PC-9 (cell line): Measurements from ENCODE around the gene MYMX.
A peak's percentile ranks its signal among the peaks of the same experiment; 100 is the strongest.

Experiments used
- EZH2 ChIP-seq: fragments of 200-600 bp; sonication (generic); IDR thresholded peaks from 2 replicates; pipeline ENCODE4 v1.8.0; 2017; ENCODE audit warnings: antibody characterized with exemption, low read depth
- TF ChIP-seq, protein P1 (sequence below): fragments of 200-600 bp; sonication (generic); conservative IDR thresholded peaks from 2 replicates; pipeline ENCODE4 v1.6.1; 2017; ENCODE audit warnings: mixed run types, antibody characterized with exemption, mild to moderate bottlenecking, moderate library complexity

DNA sequence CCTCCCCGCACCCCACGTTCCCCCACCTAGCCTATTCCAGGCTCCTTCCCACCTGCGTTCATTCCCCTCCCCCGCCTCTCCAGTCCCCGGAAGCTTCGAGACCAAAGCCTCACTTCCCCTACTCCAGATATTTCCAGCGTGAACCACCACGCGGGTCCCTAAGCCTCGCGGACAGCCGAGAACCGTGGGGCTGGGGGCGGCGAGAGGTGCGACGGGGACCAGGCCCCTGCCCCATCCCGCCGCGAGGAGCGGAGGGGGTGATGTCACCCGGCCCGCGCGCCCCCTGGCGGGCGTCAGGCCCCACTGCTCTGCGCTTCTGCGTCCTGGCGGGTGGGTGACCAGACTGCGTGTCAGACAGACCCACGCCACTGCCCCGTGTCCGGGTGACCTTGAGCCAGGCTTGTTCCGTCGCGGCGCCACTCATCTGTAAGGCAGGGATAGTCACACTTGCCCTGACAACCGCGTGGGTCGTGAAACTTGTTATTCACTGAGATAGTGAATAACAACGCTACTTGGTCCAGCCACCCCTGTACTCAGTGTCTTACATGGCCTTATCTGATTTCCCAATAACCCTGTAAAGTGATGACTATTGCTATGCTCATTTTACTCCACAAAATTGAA, 21.2 kb downstream of the MYMX start:
- TF ChIP-seq, protein P1, sequence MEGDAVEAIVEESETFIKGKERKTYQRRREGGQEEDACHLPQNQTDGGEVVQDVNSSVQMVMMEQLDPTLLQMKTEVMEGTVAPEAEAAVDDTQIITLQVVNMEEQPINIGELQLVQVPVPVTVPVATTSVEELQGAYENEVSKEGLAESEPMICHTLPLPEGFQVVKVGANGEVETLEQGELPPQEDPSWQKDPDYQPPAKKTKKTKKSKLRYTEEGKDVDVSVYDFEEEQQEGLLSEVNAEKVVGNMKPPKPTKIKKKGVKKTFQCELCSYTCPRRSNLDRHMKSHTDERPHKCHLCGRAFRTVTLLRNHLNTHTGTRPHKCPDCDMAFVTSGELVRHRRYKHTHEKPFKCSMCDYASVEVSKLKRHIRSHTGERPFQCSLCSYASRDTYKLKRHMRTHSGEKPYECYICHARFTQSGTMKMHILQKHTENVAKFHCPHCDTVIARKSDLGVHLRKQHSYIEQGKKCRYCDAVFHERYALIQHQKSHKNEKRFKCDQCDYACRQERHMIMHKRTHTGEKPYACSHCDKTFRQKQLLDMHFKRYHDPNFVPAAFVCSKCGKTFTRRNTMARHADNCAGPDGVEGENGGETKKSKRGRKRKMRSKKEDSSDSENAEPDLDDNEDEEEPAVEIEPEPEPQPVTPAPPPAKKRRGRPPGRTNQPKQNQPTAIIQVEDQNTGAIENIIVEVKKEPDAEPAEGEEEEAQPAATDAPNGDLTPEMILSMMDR = peak; percentile 98
- no peak for TF ChIP-seq EZH2
